Endothelial cell of umbilical vein (primary cell): ENCODE data around the gene HCN2. TPM values are rescaled to one million over a fixed set of nuclear protein-coding genes. Genes with fewer than 3 reads are reported as not detected.

Experiments used
- BruUV-seq: library from RNA; stranded (reverse); fragments of 400-500 nt; replicated peaks from 2 replicates; lab custom pipeline; 2021; lab: Mats Ljungman, UMichigan
- CTCF ChIA-PET: fragments of 300-600, 350-600 bp; sonication (Branson Sonifier 250); formaldehyde crosslinking; loops from one replicate; lab custom pipeline; 2021; ENCODE audit warnings: antibody characterized with exemption, inconsistent platforms; lab: Charles Lee
- POLR2A ChIA-PET: fragments of 300-600, 350-600 bp; sonication (Branson Sonifier 250); formaldehyde crosslinking; loops from one replicate; lab custom pipeline; 2021; ENCODE audit warnings: antibody characterized with exemption, inconsistent platforms; lab: Charles Lee
- DNase-seq: peaks from one replicate; pipeline ENCODE4 v3.0.0-alpha.2; 2011; ENCODE audit warnings: low read depth, low spot score
- FAIRE-seq: peaks from 2 replicates; lab custom pipeline; 2011; peaks lifted over from hg19 to GRCh38; lab: Jason Lieb, UNC
- H2AFZ ChIP-seq: 2 replicates; pipeline ENCODE4 v1.6.0; 2012; ENCODE audit warnings: low read depth, low read length, control low read depth, inconsistent platforms
- H3K27ac ChIP-seq: 2 replicates; pipeline ENCODE4 v1.5.1; 2011; ENCODE audit warnings: low read depth, mild to moderate bottlenecking, control low read depth, low read length, moderate library complexity; ENCODE audit not compliant: insufficient read depth
- H3K27me3 ChIP-seq, 2 experiments: 2 replicates each; pipeline versions ENCODE4 v1.6.0 to v1.6.1; 2011; ENCODE audit warnings: low read length in 2 of 2, mixed read lengths in 1 of 2; ENCODE audit not compliant: control insufficient read depth in 2 of 2, insufficient read depth in 2 of 2
- H3K36me3 ChIP-seq, 2 experiments: 2 replicates in 1 of 2; 3 replicates in 1 of 2; pipeline ENCODE4 v1.5.1; 2011; ENCODE audit warnings: low read length in 2 of 2, mild to moderate bottlenecking in 1 of 2, moderate library complexity in 1 of 2; ENCODE audit not compliant: control insufficient read depth in 2 of 2, insufficient read depth in 2 of 2; ENCODE audit errors: extremely low read depth in 1 of 2
- H3K4me1 ChIP-seq: 3 replicates; pipeline ENCODE4 v1.5.1; 2011; ENCODE audit warnings: mild to moderate bottlenecking, low read length; ENCODE audit not compliant: control insufficient read depth, insufficient read depth; ENCODE audit errors: extremely low read depth
- H3K4me2 ChIP-seq: 2 replicates; pipeline ENCODE4 v1.6.1; 2011; ENCODE audit warnings: low read length, control low read depth, mixed read lengths; ENCODE audit not compliant: insufficient read depth
- H3K4me3 ChIP-seq, 3 experiments: fragments of 200-600 bp in 1 of 3; sonication (generic), shearing (Covaris generic) in 1 of 3; replicated peaks in 1 of 3; 2 replicates each; pipeline ENCODE4 v1.5.1; 2011 to 2016; ENCODE audit warnings: control low read depth in 3 of 3, low read length in 3 of 3, mild to moderate bottlenecking in 2 of 3, inconsistent platforms in 1 of 3, low read depth in 1 of 3, moderate library complexity in 1 of 3; ENCODE audit not compliant: insufficient read depth in 1 of 3
- H3K79me2 ChIP-seq: 2 replicates; pipeline ENCODE4 v1.6.0; 2012; ENCODE audit warnings: low read length, inconsistent platforms; ENCODE audit not compliant: control insufficient read depth, insufficient read depth
- H3K9ac ChIP-seq: replicated peaks from 2 replicates; pipeline ENCODE3; 2011; ENCODE audit warnings: low read length, control low read depth; ENCODE audit not compliant: insufficient read depth; ENCODE audit errors: extremely low read depth
- H3K9me1 ChIP-seq: replicated peaks from 3 replicates; pipeline ENCODE4 v1.6.0; 2011; ENCODE audit warnings: mild to moderate bottlenecking, low read length; ENCODE audit not compliant: control insufficient read depth, insufficient read depth; ENCODE audit errors: extremely low read depth
- H3K9me3 ChIP-seq: replicated peaks from 2 replicates; pipeline ENCODE4 v1.5.1; 2012; ENCODE audit warnings: low read length, inconsistent platforms; ENCODE audit not compliant: control insufficient read depth, insufficient read depth
- H4K20me1 ChIP-seq: replicated peaks from 2 replicates; pipeline ENCODE3; 2011; ENCODE audit warnings: mild to moderate bottlenecking, low read length; ENCODE audit not compliant: control insufficient read depth, insufficient read depth; ENCODE audit errors: extremely low read depth
- EZH2 ChIP-seq: IDR thresholded peaks from 2 replicates; pipeline ENCODE4 v1.6.1; 2012; ENCODE audit warnings: borderline replicate concordance, low read depth, mild to moderate bottlenecking, moderate library complexity, low read length, inconsistent platforms; ENCODE audit not compliant: severe bottlenecking
- GATA2 ChIP-seq: IDR thresholded peaks from 2 replicates; pipeline ENCODE4 v1.7.0; 2011; ENCODE audit warnings: low read depth, mild to moderate bottlenecking, moderate library complexity, mixed read lengths, low read length; ENCODE audit not compliant: insufficient read length, insufficient read depth
- POLR2AphosphoS5 ChIP-seq: IDR thresholded peaks from 2 replicates; pipeline ENCODE4 v1.6.1; 2012; ENCODE audit warnings: low read depth, mild to moderate bottlenecking, control low read depth, low read length, moderate library complexity; ENCODE audit not compliant: insufficient read depth
- dilution Hi-C: fragments of 300-500 bp; cut with MboI; formaldehyde crosslinking; loops from one replicate; pipeline ENCODE4 v1.15.0; 2019; ENCODE audit warnings: low sequenced_read_pairs; ENCODE audit not compliant: extremely low pct_ligation_motif_present
- intact Hi-C: fragments of 100-400 bp; cut with micrococcal nuclease; formaldehyde crosslinking; loops from one replicate; pipeline ENCODE4 v1.10.0; 2022
- polyA plus RNA-seq, 4 experiments: library from polyadenylated mRNA; depleted of rRNA in 3 of 4; stranded (reverse) in 3 of 4; unstranded in 1 of 4; fragments of >200 nt; gene quantifications; 2 replicates each; pipeline versions ENCODE4 v1.2.1 to v1.2.3, GENCODE V29; 2011 to 2012; ENCODE audit warnings: missing spikeins in 1 of 4
- total RNA-seq: library from RNA; stranded (reverse); gene quantifications from 2 replicates; pipeline ENCODE4 v1.2.3, GENCODE V29; 2021
- TF ChIP-seq, protein P1 (sequence below), 2 donors: IDR thresholded peaks; 1 replicate in 1 of 2; 2 replicates in 1 of 2; pipeline ENCODE4 v1.5.1; 2011; ENCODE audit warnings: low read length in 2 of 2, mild to moderate bottlenecking in 2 of 2, moderate library complexity in 2 of 2, control low read depth in 1 of 2, inconsistent platforms in 1 of 2, low read depth in 1 of 2; ENCODE audit not compliant: insufficient read depth in 1 of 2; ENCODE audit errors: extremely low read depth in 1 of 2

HCN2 gene
- total and polyA plus RNA-seq, 2 donors (not counting 3 experiments of a cell fraction or from before 2014, with no cell fraction given) = 0.18 to 0.53 TPM

DNA sequence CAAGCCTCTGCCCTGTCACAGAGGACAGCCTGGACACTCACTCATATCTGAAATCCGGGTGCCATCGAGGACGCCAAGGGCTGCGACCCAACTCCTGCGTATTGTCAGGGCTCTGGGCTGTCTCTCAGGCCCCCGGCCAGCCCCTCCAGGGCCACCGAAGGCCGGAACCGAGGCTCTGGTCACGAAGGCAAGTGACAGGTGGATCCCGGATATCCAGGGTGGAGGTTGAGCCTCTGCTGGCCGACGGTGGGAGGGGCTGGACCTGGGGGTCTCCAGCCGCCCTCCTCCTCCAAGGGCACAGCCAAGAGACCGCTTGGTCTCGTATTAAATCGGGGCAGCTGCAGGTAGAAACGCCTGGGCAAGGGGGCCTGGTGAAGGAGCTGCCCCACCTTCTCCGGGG lies 67.9 kb downstream of the HCN2 start:
- Histone ChIP-seq H2AFZ (no peak overlapping the region), H3K4me1 (peaks cover 14% of the 10 kb centered on the region), H3K4me2 (no peak overlapping the region), H4K20me1 (no peaks in the 10 kb centered on the region), H3K9ac (no peak overlapping the region), H3K4me3 (no peak overlapping the region), H3K36me3 (peaks cover 0 to 11% of the 10 kb centered on the region in 2 experiments), H3K27me3 (no peaks in the 10 kb centered on the region), H3K79me2 (peaks cover 97% of the 10 kb centered on the region), H3K27ac (no peak overlapping the region), H3K9me3 (no peaks in the 10 kb centered on the region), H3K9me1 (no peaks in the 10 kb centered on the region)
- TF ChIP-seq, protein P1, sequence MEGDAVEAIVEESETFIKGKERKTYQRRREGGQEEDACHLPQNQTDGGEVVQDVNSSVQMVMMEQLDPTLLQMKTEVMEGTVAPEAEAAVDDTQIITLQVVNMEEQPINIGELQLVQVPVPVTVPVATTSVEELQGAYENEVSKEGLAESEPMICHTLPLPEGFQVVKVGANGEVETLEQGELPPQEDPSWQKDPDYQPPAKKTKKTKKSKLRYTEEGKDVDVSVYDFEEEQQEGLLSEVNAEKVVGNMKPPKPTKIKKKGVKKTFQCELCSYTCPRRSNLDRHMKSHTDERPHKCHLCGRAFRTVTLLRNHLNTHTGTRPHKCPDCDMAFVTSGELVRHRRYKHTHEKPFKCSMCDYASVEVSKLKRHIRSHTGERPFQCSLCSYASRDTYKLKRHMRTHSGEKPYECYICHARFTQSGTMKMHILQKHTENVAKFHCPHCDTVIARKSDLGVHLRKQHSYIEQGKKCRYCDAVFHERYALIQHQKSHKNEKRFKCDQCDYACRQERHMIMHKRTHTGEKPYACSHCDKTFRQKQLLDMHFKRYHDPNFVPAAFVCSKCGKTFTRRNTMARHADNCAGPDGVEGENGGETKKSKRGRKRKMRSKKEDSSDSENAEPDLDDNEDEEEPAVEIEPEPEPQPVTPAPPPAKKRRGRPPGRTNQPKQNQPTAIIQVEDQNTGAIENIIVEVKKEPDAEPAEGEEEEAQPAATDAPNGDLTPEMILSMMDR (IDR thresholded peaks at IDR 0.05; ENCODE audit: extremely low read depth in 1 of 2, insufficient read depth in 1 of 2, low read depth in 1 of 2, low read length in 2 of 2) = no peak
- TF ChIP-seq POLR2AphosphoS5 (no peak), GATA2 (no peak), EZH2 (no peak)
- dilution Hi-C loops = no loop called here
- FAIRE-seq (no peak), DNase-seq (no peak)
- intact Hi-C loops = no loop called here
- CTCF ChIA-PET = no interaction called here
- BruUV-seq = no TSS peak
- POLR2A ChIA-PET = no interaction called here
